K562 (cell line): Measurements from ENCODE around the gene ICAM3. TPM values are rescaled to one million over a fixed set of nuclear protein-coding genes. Genes with fewer than 3 reads are reported as not detected.

Source experiments
- ATAC-seq: fragments of 200-7000 bp; cut with Tn5 transposase; 3 replicates; pipeline ENCODE4 v1.9.1; 2020; ENCODE audit warnings: moderate library complexity
- BruUV-seq: library from RNA; stranded (reverse); fragments of 400-500 nt; replicated peaks from 2 replicates; lab custom pipeline; 2021; lab: Mats Ljungman, UMichigan
- CTCF ChIA-PET: fragments of 300-600 bp; formaldehyde crosslinking; extraction: SDS; loops from one replicate; lab custom pipeline; 2021; ENCODE audit warnings: low intra/inter-chr PET ratio; lab: Yijun Ruan, JAX
- POLR2A ChIA-PET: fragments of 300-600, 350-650 bp; sonication (Branson Sonifier 250); formaldehyde crosslinking; extraction: SDS; loops from one replicate; lab custom pipeline; 2021; ENCODE audit warnings: antibody characterized with exemption, inconsistent platforms; lab: Yijun Ruan, JAX
- DNase-seq, 4 experiments: peaks; one replicate each; pipeline versions ENCODE4 v3.0.0 to v3.0.0-alpha.2; 2011 to 2018; ENCODE audit warnings: low spot score in 3 of 4, mixed read lengths in 3 of 4; ENCODE audit errors: extremely low read depth in 1 of 4
- FAIRE-seq: peaks from 2 replicates; lab custom pipeline; 2011; peaks lifted over from hg19 to GRCh38; lab: Jason Lieb, UNC
- H2AFZ ChIP-seq: 2 replicates; pipeline ENCODE4 v1.6.0; 2011; ENCODE audit warnings: low read depth, low read length, control low read depth, inconsistent platforms
- H3K27ac ChIP-seq: fragments of 200-600 bp; 3 replicates; pipeline ENCODE4 v1.8.0; 2011; ENCODE audit warnings: low read depth, mild to moderate bottlenecking, control low read depth, inconsistent platforms, low read length, moderate library complexity, mixed read lengths; ENCODE audit errors: extremely low read depth
- H3K27me3 ChIP-seq, 2 experiments: fragments of 300-600 bp in 1 of 2; 2 replicates in 1 of 2; 3 replicates in 1 of 2; pipeline versions ENCODE4 v1.6.0 to v1.8.0; 2011; ENCODE audit warnings: inconsistent platforms in 2 of 2, low read length in 2 of 2, mild to moderate bottlenecking in 1 of 2, mixed read lengths in 1 of 2, moderate library complexity in 1 of 2; ENCODE audit not compliant: control insufficient read depth in 2 of 2, insufficient read depth in 2 of 2
- H3K36me3 ChIP-seq: fragments of 300-600 bp; 3 replicates; pipeline ENCODE4 v1.8.0; 2011; ENCODE audit warnings: mild to moderate bottlenecking, low read length, inconsistent platforms; ENCODE audit not compliant: control insufficient read depth, insufficient read depth
- H3K4me1 ChIP-seq, 2 experiments: fragments of 200-600 bp in 1 of 2; replicated peaks in 1 of 2; 2 replicates in 1 of 2; 3 replicates in 1 of 2; pipeline versions ENCODE4 v1.5.1 to v1.8.0; 2011; ENCODE audit warnings: inconsistent platforms in 2 of 2, low read length in 2 of 2, mild to moderate bottlenecking in 1 of 2, mixed read lengths in 1 of 2, moderate library complexity in 1 of 2; ENCODE audit not compliant: control insufficient read depth in 2 of 2, insufficient read depth in 2 of 2
- H3K4me2 ChIP-seq: 2 replicates; pipeline ENCODE4 v1.6.1; 2011; ENCODE audit warnings: low read length, control low read depth, inconsistent platforms, mixed read lengths; ENCODE audit not compliant: insufficient read depth
- H3K4me3 ChIP-seq: fragments of 200-600 bp; sonication (generic), shearing (Covaris generic); 2 replicates; pipeline ENCODE4 v1.5.1; 2016; ENCODE audit warnings: control low read depth, inconsistent platforms
- H3K79me2 ChIP-seq: fragments of 200-600 bp; 3 replicates; pipeline ENCODE4 v1.8.0; 2011; ENCODE audit warnings: low read length, inconsistent platforms; ENCODE audit not compliant: control insufficient read depth, insufficient read depth
- H3K9ac ChIP-seq, 2 experiments: 2 replicates each; pipeline versions ENCODE4 v1.6.0 to v1.6.1; 2011; ENCODE audit warnings: low read depth in 2 of 2, low read length in 2 of 2, control low read depth in 1 of 2, inconsistent platforms in 1 of 2, mild to moderate bottlenecking in 1 of 2, mixed read lengths in 1 of 2; ENCODE audit not compliant: insufficient read depth in 1 of 2
- H3K9me1 ChIP-seq: one replicate; pipeline ENCODE4 v1.6.0; 2011; ENCODE audit warnings: inconsistent platforms, mild to moderate bottlenecking, low read length, moderate library complexity; ENCODE audit not compliant: control insufficient read depth, insufficient read depth
- H3K9me3 ChIP-seq: replicated peaks from 2 replicates; pipeline ENCODE4 v1.5.1; 2011; ENCODE audit warnings: low read depth, low read length, inconsistent platforms; ENCODE audit not compliant: control insufficient read depth, insufficient read depth
- H4K20me1 ChIP-seq: replicated peaks from 2 replicates; pipeline ENCODE4 v1.6.1; 2011; ENCODE audit warnings: low read length, inconsistent platforms, mixed read lengths; ENCODE audit not compliant: control insufficient read depth, insufficient read depth
- CBFB ChIP-seq: sonication (generic); formaldehyde crosslinking; IDR thresholded peaks from 2 replicates; pipeline ENCODE4 v1.4.0; 2020; ENCODE audit warnings: mild to moderate bottlenecking, missing genetic modification reagents
- NFATC3 ChIP-seq: fragments of 450-650 bp; IDR thresholded peaks from 2 replicates; pipeline ENCODE4 v1.6.1; 2017; ENCODE audit warnings: mild to moderate bottlenecking
- POLR2G ChIP-seq: fragments of 200-400 bp; formaldehyde crosslinking; IDR thresholded peaks from 2 replicates; pipeline ENCODE4 v1.6.1; 2017; ENCODE audit warnings: low read depth, mild to moderate bottlenecking, antibody characterized with exemption, low read length, moderate library complexity
- RBFOX2 ChIP-seq: fragments of 200-400 bp; formaldehyde crosslinking; IDR thresholded peaks from 2 replicates; pipeline ENCODE4 v1.6.1; 2017; ENCODE audit warnings: low read depth, mild to moderate bottlenecking, low read length, moderate library complexity
- RBM17 ChIP-seq: fragments of 200-400 bp; formaldehyde crosslinking; IDR thresholded peaks from 2 replicates; pipeline ENCODE4 v1.6.1; 2017; ENCODE audit warnings: low read depth, mild to moderate bottlenecking, low read length, borderline replicate concordance
- RBM22 ChIP-seq: fragments of 200-400 bp; formaldehyde crosslinking; IDR thresholded peaks from 2 replicates; pipeline ENCODE4 v1.6.1; 2018; ENCODE audit warnings: low read length, low read depth; ENCODE audit not compliant: poor library complexity, severe bottlenecking
- SMARCA5 ChIP-seq: fragments of 450-650 bp; IDR thresholded peaks from 2 replicates; pipeline ENCODE4 v1.6.1; 2016
- SNIP1 ChIP-seq: fragments of 450-650 bp; IDR thresholded peaks from 2 replicates; pipeline ENCODE4 v1.7.1; 2017; ENCODE audit warnings: low read depth, mild to moderate bottlenecking
- WGBS: fragments of 100-300 bp; shearing (Covaris generic); methylation state at CpG from one replicate; pipeline ENCODE4 v1.1.6; 2016; ENCODE audit warnings: low coverage, mixed read lengths; ENCODE audit not compliant: insufficient coverage; ENCODE audit errors: missing lambda C conversion rate; 5-methylcytosine and 5-hydroxymethylcytosine counted together
- in situ Hi-C: fragments of 300-500 bp; cut with MboI; formaldehyde crosslinking; loops from 4 replicates; pipeline ENCODE4 v1.15.0; 2018; ENCODE audit warnings: inconsistent platforms, mixed read lengths
- intact Hi-C: fragments of 100-400 bp; cut with micrococcal nuclease; formaldehyde crosslinking; loops from 2 replicates; pipeline ENCODE4 v1.14.2; 2022
- polyA plus RNA-seq, 8 experiments: library from polyadenylated mRNA; depleted of rRNA in 4 of 8; stranded (reverse) in 5 of 8; unstranded in 3 of 8; fragments of >200 nt; fragmentation: Nextera tagmentation in 2 of 8; fragmentation: Illumina TruSeq in 1 of 8; extraction: Ambion mirVana in 2 of 8; extraction: Trizol in 1 of 8; gene quantifications; 2 replicates each; pipeline versions ENCODE4 v1.2.1 to v1.2.3, GENCODE V29; 2011 to 2014; ENCODE audit warnings: inconsistent platforms in 1 of 8, missing spikeins in 1 of 8
- total RNA-seq, 7 experiments: library from RNA; depleted of rRNA in 6 of 7; stranded (reverse); fragments of >200 nt in 6 of 7; fragmentation: Illumina TruSeq in 2 of 7; extraction: Trizol in 2 of 7; gene quantifications; 2 replicates each; pipeline versions ENCODE4 v1.2.1 to v1.2.3, GENCODE V29; 2011 to 2021; ENCODE audit warnings: low replicate concordance in 1 of 7
- TF ChIP-seq, protein P1 (sequence below): fragments of 250-450 bp; sonication (Bioruptor Pico); IDR thresholded peaks from 2 replicates; pipeline ENCODE4 v1.6.1; 2021; ENCODE audit warnings: mild to moderate bottlenecking
- TF ChIP-seq, protein P2 (sequence below): fragments of 450-650 bp; formaldehyde crosslinking; IDR thresholded peaks from 2 replicates; pipeline ENCODE4 v1.4.0; 2020; ENCODE audit warnings: mild to moderate bottlenecking, moderate library complexity

Gene ICAM3
- total and polyA plus RNA-seq, 9 of the 15 experiments (the other 6 are each of a cell fraction or from before 2014, with no cell fraction given), result 6.5 to 39.5 (median 24.2) TPM

DNA sequence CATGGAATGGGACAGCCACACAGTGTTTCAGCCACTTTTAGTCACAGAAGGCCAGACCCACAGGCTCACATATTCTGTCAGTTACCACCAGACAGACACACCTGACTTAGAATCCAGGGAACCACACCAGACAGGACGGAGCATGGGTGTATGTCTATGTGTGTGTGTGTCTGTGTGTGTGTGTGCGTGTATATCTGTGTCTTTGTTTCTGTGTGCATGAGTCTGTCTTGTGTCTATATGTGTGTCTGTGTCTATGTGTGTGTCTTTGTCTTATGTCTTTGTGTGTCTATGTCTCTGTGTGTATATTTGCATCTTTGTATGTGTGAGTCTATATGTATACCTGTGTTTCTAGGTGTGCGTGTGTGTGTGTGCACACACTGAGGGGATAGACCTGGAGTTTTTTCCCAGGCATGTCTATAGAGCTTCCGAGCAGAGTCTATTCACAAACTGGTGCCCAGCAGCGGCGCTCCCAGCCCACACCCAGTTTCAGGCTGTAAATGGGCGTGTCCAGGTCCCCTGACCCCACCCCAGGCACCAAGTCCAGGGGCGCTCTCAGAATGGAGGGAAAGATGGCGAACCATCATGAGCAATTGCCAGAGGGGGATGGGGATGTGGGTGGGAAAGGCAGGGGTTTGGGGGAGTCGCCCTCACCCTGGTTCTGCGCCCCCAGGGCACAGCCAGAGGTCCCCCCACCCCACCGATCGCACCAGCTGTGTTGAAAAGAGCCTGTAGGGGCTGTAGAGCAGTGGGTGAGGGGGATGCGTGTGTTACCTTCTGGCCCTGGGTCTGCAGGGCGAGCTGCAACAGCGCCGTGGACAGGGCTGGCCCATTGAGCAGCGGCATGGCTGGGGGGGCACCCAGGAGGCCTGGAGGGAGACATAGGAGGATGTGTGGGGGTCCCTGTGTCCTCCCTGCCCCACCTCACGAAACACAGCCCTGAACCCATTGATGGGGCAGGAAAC is 17.3 kb downstream of the ICAM3 start (continued):
- no peak for TF ChIP-seq NFATC3
- TF ChIP-seq, protein P1, sequence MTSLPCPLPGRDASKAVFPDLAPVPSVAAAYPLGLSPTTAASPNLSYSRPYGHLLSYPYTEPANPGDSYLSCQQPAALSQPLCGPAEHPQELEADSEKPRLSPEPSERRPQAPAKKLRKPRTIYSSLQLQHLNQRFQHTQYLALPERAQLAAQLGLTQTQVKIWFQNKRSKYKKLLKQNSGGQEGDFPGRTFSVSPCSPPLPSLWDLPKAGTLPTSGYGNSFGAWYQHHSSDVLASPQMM (CRISPR knock-in tag), result no peak
- TF ChIP-seq SNIP1, result no peak

DNA sequence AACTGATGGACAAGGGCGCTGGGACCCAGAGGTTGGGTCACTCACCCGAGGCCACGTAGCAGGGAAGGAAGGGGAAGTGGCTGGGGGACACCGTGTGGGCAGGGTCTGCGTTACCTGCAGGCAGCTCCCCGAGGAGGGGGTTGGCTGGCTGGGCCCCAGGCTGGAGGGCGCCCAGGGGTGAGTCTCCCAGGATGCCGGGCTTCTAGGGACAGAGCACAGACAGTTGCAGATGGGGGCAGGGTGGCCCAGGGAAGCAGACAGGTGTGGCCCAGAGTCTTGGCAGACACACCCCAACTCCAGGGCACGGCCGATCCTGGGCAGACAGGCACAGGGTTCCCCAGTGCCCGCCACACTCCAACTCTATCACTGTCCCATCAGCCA is 18.0 kb downstream of the ICAM3 start:
- H3K27ac ChIP-seq, result no peak overlapping the region; the same call in 2 of the 3 replicates
- TF ChIP-seq, protein P2, sequence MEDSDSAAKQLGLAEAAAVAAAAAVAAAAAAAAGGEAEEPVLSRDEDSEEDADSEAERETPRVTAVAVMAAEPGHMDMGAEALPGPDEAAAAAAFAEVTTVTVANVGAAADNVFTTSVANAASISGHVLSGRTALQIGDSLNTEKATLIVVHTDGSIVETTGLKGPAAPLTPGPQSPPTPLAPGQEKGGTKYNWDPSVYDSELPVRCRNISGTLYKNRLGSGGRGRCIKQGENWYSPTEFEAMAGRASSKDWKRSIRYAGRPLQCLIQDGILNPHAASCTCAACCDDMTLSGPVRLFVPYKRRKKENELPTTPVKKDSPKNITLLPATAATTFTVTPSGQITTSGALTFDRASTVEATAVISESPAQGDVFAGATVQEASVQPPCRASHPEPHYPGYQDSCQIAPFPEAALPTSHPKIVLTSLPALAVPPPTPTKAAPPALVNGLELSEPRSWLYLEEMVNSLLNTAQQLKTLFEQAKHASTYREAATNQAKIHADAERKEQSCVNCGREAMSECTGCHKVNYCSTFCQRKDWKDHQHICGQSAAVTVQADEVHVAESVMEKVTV, result no peak
- TF ChIP-seq POLR2G, result peak; percentile 70
- TF ChIP-seq RBFOX2, result peak; percentile 15; the same call in 1 of the 2 replicates
- TF ChIP-seq CBFB (CRISPR knock-in tag), result no peak
- TF ChIP-seq SMARCA5, result no peak
- peak; percentile 22 for TF ChIP-seq RBM22
- no peak for TF ChIP-seq RBM17
- no peaks in the 10 kb centered on the region for H3K9me3 ChIP-seq
- DNase-seq (no peak), ATAC-seq (no peak), FAIRE-seq (no peak)
- peaks cover 96% of the 10 kb centered on the region for H3K36me3 ChIP-seq
- H3K4me1 ChIP-seq, result peaks cover 5 to 51% of the 10 kb centered on the region in 2 experiments; a peak in 4 of 5 replicates
- WGBS, result 90% methylated on average over 9 of the region's 11 CpGs
- no peaks in the 10 kb centered on the region for H3K9me1 ChIP-seq
- ChIA-PET POLR2A (interaction anchor here (0.6 to 2.0 kb wide), 5 partner anchors 11 to 34 kb away, joined by 3 to 9 read pairs (median 3); partner anchors contain the start of genes ICAM4 and RAVER1), CTCF (no interaction called here)
- H3K4me3 ChIP-seq, result no peak overlapping the region
- H3K27me3 ChIP-seq, result no peaks in the 10 kb centered on the region
- H2AFZ ChIP-seq, result no peak overlapping the region
- in situ Hi-C loops (no loop called here), intact Hi-C loops (no loop called here)
- H3K4me2 ChIP-seq, result no peak overlapping the region
- BruUV-seq, result no TSS peak
- peak overlapping the region in 1 of 2 experiments; percentile 78; a peak in 2 of 4 replicates for H3K9ac ChIP-seq
- no peaks in the 10 kb centered on the region; the same call in 1 of the 3 replicates for H3K79me2 ChIP-seq
- 0 out of 2 replicates have a peak, but pooled peaks cover 8% of the 10 kb centered on the region for H4K20me1 ChIP-seq
